ENCODE results near the gene DNAH7.

GRCh38 chr2:195838002-195838401 lies 230.6 kb downstream of the DNAH7 start:
- TF ChIP-seq POLR2AphosphoS5 (IDR thresholded peaks at IDR 0.05; ENCODE audit: low read depth, low read length) (no peak), POLR2A (IDR thresholded peaks at IDR 0.05; ENCODE audit: low read depth, low read length) (no peak), TAF1 (IDR thresholded peaks at IDR 0.05; ENCODE audit: borderline replicate concordance, low read depth, low read length) (no peak)

Measured in GM12892 (cell line).